HG03066 (cell line): Measurements from ENCODE around the gene UBL5.
"Not testable (repeated sequence)": the region's sequence is repeated elsewhere in the genome, so short reads cannot be mapped to it uniquely, and the experiment has no call there.

Source experiments
- ATAC-seq: cut with Tn5 transposase; IDR thresholded peaks from one replicate; pipeline ENCODE4 v1.9.1; 2021; ENCODE audit warnings: low read depth; ENCODE audit not compliant: unreplicated experiment

The UBL5 gene

DNA sequence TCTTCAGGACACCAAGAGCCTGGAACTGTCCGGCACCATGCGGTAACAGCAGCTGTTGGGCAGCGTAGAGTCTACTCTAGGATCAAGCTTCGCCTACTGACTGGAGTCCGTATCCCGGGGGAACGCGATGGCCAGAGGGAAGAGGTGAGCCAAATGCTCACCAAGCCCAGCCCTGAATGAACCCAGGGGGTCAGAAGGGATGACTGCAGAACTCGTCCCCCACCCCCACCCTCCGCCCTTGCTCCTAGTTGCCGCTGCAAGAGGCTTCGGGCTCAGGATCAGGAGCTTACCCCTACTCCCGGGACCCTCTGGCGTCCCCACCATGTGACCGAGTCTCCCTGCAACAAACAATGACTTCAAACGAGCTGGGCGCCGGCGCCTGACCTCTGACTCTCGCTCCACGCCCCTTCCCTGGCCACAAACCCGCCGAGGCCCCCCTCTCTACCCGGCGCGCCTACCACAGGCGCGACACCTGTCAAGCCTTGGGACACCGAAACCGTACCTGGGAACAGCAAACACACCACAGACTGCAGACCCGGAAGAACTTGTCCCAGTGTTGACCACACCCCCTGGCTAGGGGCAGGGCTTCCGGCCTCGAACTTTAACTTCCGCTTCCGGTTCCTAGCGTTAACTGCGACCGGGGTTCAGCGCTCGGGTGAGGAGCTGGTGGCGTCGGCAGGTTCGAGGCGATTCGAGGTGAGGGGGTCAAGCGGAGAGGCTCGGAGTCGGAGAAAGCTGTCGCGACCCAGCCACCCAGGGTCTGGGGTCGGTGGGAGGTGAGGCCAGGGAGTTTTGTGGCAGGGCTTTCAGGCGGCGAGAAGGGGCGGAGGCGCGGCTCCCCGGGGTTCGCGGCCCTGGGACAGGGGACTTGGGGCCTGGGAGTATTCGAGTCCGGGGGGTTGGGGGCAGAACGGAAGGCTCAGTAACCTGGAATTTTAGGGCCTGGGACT lies at the start of gene UBL5:
Gene UBL5 (plus strand): TSS at position 630 of the 950 bp plus-strand sequence. CDS start 420 bp downstream, outside the sequence.
- peak; percentile 88 for ATAC-seq

DNA sequence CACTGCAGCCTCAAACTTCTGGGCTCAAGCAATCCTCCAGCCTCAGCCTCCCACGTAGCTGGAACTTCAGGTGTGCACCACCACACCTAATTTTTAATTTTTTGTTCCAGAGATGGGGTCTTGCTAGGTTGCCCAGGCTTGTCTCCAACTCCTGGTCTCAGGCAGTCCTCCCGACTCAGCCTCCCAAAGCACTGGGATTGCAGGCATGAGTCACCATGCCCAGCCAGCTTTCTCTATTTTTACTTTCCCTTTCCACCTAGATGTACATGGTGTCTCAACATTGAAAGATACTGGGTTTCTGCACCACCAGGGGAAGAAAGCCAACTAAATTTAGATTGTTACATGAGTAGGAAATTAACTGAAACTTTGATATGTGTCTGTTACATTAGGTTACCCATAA lies 45.4 kb upstream of the UBL5 start:
- no peak for ATAC-seq

DNA sequence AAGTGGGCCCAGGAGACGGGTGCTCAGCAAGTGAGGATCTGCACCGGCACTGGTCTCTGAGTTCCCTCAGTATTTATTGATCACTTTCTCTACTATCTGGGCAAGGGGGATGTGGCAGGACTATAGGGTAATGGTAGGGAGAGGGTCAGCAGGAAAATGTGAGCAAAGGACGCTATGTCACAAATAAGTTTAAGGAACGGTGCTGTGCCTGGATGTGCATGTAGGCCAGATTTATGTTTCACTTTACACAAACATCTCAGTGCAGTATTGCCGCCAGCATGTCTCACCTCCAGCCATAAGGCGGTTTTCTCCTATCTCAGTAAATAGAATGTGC lies 43.6 kb upstream of the UBL5 start:
- ATAC-seq = not testable (repeated sequence)

DNA sequence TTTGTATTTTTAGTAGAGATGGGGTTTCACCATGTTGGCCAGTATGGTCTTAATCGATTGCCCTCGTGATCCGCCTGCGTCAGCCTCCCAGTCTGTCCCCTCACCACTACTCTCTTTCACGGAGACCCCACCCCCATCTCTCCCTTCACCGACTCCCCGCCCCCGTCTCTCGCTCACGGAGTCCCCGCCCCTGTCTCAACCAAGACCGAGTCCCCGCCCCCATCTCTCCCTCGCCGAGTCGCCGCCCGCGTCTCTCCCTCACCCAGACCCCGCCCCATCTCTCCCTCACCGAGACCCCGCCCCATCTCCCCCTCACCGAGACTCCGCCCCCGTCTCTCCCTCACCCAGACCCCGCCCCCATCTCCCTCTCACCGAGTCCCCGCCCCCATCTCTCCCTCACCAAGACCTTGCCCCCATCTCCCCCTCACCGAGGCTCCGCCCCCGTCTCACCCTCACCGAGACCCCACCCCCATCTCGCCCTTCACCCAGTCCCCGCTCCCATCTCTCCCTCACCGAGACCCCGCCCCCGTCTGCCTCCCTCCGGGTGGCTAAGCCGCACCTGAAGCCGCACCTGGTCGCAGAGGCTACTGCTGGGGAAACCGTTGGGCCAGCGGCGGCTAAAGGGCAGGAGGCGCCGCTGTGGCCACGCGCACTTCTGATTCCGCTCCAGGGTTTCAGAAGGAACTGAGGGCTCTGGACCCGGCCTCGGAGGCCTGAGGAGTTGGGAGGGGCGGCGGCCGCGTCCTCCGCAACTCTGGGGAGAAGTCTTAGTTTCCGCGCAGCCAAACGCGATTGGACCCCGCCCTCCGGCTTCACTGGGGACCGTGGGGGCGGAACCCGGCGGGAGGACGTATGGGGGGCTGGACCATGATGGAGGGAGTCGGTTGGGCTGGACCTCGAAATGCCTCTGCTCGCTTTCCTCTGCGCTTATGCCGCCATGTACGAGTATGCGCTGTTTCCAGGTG lies 42.1 kb upstream of the UBL5 start:
- ATAC-seq = peak; percentile 52

DNA sequence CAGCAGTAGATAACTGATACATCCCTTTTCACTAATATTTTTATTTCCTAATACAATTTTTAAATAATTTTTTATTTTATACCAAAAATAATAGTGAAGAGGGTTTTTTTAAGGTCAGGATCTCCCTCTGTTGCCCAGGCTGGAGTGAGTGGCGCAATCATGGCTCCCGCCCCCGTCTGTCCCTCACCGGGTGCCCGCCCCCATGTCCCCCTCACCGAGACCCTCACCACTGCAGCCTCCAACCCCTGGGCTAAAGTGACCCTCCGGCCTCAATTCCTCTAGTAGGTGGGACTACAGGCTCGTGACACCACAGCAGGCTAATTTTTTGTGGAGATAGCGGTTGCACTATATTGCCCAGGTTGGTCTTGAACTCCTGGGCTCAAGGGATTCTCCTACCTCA lies 41.4 kb upstream of the UBL5 start:
- no peak for ATAC-seq

DNA sequence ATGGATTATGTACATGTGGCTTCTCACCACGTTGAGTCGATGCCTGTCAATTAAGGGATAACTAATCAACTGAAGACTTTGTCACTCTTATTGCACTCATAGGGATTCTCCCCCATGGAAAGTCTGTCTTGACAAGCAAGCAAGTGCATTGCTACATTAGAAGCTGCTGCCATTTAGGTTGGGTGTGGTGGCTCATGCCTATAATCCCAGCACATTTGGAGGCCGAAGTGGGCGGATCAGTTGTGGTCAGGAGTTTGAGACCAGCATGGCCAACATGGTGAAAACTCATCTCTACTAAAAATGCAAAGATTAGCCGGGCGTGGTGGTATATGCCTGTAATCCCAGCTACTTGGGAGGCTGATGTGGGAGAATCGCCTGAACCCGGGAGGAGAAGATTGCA lies 40.9 kb upstream of the UBL5 start:
- ATAC-seq = no peak

DNA sequence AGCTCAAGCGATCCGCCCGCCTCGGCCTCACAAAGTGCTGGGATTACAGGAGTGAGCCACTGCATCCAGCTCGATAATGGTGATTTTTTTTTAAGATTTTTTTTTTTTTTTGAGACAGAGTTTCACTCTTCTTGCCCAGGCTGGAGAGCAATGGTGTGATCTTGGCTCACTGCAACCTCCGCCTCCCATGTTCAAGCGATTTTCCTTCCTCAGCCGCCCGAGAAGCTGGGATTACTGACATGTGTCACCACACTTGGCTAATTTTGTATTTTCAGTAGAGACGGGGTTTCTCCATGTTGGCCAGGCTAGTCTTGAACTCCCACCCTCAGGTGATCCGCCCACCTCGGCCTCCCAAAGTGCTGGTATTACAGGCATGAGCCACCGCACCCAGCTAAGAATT lies 39.1 kb upstream of the UBL5 start:
- not testable (repeated sequence) for ATAC-seq

DNA sequence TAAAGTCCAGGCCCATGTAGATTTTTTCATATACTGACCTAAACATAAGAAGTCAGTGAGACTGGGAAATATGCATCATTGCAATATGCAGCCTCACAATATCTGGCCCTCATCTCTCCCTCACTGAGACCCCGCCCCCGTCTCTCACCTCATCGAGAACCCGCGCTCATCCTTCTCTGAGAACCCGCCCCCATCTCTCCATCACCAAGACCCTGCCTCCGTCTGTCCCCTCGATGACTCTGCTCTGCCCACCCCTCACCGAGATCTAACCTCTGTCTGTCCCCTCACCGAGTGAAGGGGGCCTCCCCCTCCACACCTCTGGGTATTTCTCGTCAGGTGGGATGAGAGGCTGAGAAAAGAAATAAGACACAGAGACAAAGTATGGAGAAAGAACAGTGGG lies 38.7 kb upstream of the UBL5 start:
- ATAC-seq = no peak

DNA sequence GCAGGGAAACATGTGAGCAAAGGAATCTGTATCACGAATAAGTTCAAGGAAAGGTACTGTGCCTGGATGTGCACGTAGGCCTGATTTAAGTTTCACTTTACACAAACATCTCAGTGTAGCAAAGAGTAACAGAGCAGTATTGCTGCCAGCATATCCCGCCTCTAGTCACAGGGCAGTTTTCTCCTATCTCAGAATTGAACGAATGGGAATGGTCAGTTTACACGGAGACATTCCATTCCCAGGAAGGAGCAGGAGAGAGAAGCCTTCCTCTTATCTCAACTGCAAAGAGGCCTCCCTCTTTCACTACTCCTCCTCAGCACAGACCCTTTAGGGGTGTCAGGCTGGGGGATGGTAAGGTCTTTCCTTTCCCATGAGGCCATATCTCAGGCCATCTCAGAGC lies 38.1 kb upstream of the UBL5 start:
- not testable (repeated sequence) for ATAC-seq

DNA sequence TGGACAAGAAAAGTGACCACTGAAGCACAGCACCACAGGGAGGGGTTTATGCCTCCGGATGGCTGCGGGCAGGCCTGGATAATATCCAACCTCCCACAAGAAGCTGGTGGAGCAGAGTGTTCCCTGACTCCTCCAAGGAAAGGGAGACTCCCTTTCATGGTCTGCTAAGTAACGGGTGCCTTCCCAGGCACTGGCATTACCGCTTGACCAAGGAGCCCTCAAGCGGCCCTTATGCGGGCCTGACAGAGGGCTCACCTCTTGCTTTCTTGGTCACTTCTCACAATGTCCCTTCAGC lies 36.7 kb upstream of the UBL5 start:
- ATAC-seq = not testable (repeated sequence)

DNA sequence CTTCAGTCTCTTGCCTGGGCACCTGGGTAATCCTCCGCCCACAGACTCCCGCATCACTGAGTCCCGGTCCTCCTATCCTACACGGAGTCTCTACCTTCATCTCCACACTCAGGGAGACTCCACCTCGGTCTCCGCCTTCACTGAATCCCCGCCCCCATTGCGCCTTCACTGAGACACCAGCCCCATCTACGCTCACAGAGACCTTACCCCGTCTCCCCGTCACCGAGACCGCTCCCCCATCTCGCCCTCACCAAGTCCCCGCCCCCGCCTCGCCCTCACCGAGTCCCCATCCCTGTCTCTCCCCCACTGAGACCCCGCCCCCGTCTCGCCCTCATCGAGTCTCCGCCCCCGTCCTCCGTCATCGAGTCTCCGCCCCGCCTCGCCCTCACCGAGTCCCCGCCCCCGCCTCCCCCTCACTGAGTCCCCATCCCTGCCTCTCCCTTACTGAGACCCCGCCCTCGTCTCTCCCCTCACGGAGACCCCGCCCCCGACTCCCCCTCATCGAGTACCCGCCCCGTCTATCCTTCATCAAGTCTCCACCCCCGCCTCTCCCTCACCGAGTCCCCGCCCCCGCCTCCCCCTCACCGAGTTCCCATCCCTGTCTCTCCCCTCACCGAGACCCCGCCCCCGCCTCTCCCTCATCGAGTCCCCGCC lies 36.0 kb upstream of the UBL5 start:
- no peak for ATAC-seq

DNA sequence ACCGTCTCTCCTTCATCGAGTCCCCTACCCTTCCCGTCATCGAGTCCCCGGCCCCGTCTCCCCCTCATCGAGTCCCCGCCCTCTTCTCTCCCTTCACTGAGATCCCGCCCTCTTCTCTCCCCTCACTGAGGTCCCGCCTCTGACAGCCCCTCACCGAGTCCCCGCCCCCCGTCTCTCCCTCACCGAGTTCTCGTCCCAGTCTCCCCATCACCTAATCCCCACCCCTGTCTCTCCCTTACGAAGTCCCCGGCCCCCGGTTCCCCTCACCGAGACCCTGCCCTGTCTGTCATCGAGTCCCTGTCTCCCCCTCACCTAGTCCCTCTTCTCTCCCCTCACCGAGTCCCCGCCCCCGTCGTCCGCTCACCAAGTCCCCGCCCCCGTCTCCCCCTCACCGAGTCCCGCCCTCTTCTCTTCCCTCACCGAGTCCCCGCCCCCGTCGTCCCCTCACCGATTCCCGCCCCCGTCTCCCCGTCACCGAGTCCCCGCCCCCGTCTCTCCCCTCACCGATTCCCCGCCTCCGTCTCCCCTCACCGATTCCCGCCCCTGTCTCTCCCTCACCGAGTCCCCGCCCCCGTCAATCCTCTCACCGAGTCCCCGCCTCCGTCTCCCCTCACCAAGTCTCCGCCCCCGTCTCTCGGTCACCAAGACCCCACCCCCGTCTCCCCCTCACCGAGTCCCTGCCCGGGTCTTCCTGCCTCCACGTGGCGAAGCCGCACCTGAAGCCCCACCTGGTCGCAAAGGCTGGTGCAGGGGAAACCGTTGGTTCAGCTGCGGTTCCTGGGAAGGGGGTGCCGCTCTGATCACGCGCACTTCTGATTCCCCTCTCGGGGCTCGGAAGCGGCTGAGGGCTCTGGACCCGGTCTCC lies 35.3 kb upstream of the UBL5 start:
- no peak for ATAC-seq

DNA sequence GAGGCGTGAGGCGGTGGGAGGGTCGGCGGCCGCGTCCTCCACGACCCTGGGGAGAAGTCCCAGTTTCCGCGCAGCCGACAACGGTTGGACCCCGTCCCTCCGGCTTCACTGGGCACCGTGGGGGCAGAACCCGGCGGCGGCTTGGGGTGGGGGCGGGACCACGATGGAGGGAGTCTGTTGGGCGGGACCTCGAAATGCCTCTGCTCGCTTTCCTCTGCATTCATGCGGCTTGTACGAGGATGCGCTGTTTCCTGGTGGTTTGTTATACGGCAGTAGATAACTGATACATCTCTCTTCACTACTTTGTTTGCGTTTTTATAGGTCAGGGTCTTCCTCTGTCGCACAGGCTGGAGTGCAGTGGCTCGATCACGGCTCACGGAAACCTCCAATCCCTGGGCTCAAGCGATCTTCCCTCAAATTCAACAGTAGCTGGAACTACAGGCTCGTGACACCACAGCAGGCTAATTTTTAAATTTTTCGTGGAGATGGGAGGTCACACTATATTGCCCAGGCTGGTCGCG lies 34.6 kb upstream of the UBL5 start:
- ATAC-seq = no peak

DNA sequence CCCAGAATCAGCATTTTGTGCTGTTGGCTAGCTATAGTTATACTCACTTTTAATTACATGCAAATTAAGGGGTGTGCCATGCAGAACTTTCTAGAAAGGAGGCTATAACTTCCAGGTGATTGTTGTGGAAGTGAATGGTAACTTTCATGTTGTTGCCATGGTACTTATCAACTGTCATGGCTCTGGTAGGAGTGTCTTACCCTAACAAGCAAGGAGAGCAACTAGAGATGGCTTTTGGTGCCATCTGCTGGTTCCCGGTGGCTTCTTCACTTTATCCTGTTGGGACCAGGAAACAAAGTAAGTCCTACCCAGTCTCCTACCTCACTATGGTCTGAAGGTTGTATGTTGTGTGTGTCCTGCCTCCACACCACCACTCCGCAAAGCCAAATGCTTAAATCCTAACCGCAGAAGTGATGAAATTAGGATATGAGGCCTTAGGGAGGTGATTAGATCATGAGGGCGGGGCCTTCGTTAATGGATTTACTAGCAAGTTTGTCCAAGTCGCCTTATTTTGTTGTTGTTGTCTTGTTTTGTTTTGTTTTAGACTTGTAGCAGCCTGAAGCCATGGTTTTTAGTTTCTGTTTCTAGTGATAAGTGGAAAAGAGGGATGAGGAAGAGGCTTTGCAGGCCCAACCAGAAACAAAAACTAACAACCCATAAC lies 31.5 kb upstream of the UBL5 start:
- ATAC-seq = no peak

DNA sequence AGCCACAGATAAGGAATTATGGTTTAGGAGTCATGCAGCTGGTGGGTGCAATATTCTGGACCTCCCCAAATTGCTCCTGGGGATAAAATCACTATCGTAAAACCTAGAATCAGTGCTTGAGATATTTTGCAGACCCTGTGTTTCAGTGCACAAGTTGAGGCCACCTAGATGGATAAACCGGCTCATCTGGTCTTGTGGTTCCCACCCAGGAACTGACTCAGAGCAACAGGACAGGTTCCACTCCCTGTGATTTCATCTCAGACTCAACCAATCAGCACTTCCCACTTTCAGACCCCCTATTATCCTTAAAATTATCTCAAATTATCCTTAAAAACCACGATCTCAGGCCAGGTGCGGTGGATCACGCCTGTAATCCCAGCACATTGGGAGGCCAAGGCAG lies 29.8 kb upstream of the UBL5 start:
- no peak for ATAC-seq

DNA sequence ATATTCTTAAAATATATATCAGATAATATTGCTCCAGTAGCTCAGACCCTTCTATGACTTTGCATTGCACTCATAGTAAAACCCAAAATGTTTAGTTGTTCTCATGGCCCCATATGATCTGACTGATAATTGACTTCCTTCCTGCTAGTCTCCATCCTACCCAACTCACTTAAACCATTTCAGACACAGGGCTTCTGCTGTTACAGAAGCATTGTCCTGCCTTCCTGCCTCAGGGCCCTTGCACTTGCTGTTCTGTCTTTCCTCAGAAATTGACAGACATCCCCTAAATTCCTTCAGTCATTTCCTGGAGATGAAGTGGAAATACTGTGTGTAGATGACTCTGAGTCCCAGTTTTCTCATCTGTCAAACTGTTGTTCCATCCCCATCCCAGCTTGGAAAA lies 28.6 kb upstream of the UBL5 start:
- no peak for ATAC-seq

DNA sequence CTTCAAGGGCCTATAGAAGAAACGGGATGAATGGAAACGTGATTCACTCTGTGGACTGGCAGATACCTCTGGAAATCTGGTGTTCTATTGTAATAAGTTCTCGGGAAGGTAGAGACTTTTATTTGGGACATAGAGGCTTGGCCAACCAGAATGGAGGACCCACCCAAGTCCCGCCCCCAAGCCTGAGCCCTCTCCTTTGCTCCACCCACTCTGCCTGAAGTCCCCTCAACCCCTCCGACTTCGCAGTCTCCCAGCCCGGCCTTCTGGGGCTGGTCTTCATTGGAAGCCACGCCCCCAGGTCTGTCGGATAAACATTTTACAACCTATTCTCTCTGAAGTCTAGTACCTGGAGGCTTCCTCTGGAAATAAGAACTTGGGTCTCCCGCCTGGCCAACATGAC lies 25.7 kb upstream of the UBL5 start:
- no peak for ATAC-seq

DNA sequence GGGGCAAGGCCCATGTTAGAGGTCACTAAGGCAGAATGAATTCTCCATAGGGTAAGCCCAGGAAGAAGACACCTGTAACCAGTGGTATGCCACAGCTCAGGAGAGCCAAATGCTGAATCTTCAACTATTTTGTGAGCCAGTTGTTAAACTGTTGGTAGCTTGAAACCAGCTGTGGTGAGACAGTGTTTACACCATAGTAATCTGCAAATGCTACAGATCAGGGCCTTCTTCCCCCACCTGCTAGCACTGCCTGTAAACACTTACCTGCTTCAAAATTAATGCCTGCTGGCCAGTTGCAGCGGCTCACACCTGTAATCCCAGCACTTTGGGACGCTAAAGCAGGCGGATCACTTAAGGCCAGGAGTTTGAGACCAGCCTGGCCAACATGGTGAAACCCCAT lies 20.9 kb upstream of the UBL5 start:
- no peak for ATAC-seq
